Astrocyte (in vitro differentiated cells and primary cell): ENCODE data around the gene MTA3. TPM values are rescaled to one million over a fixed set of nuclear protein-coding genes. Genes with fewer than 3 reads are reported as not detected.
"Not testable (repeated sequence)": the region's sequence is repeated elsewhere in the genome, so short reads cannot be mapped to it uniquely, and the experiment has no call there.

Source experiments
- DNase-seq: peaks from one replicate; pipeline ENCODE4 v3.0.0-alpha.2; 2010; ENCODE audit warnings: low read depth
- FAIRE-seq: peaks from 2 replicates; lab custom pipeline; 2011; peaks lifted over from hg19 to GRCh38; lab: Jason Lieb, UNC
- H2AFZ ChIP-seq: 2 replicates; pipeline ENCODE4 v1.6.0; 2012; ENCODE audit warnings: low read depth, low read length, inconsistent platforms
- H3K27ac ChIP-seq: 2 replicates; pipeline ENCODE4 v1.5.1; 2011; ENCODE audit warnings: low read depth, low read length, inconsistent platforms
- H3K27me3 ChIP-seq: 2 replicates; pipeline ENCODE4 v1.6.0; 2011; ENCODE audit warnings: low read length, inconsistent platforms; ENCODE audit not compliant: insufficient read depth
- H3K36me3 ChIP-seq: 2 replicates; pipeline ENCODE4 v1.5.1; 2011; ENCODE audit warnings: low read length, inconsistent platforms; ENCODE audit not compliant: insufficient read depth
- H3K4me1 ChIP-seq: 2 replicates; pipeline ENCODE4 v1.5.1; 2011; ENCODE audit warnings: low read length, inconsistent platforms; ENCODE audit not compliant: insufficient read depth
- H3K4me2 ChIP-seq: 2 replicates; pipeline ENCODE4 v1.6.0; 2012; ENCODE audit warnings: low read length, inconsistent platforms
- H3K4me3 ChIP-seq: 2 replicates; pipeline ENCODE4 v1.5.1; 2011; ENCODE audit warnings: low read depth, mild to moderate bottlenecking, low read length, inconsistent platforms; ENCODE audit not compliant: insufficient read depth
- H3K79me2 ChIP-seq: 2 replicates; pipeline ENCODE4 v1.6.0; 2012; ENCODE audit warnings: mild to moderate bottlenecking, low read length, inconsistent platforms; ENCODE audit not compliant: insufficient read depth
- H3K9ac ChIP-seq: 2 replicates; pipeline ENCODE4 v1.6.0; 2012; ENCODE audit warnings: mild to moderate bottlenecking, low read length, inconsistent platforms
- H3K9me3 ChIP-seq: 2 replicates; pipeline ENCODE4 v1.5.1; 2012; ENCODE audit warnings: low read depth, mild to moderate bottlenecking, low read length, inconsistent platforms; ENCODE audit not compliant: insufficient read depth
- H4K20me1 ChIP-seq: 2 replicates; pipeline ENCODE4 v1.6.0; 2012; ENCODE audit warnings: low read length, inconsistent platforms; ENCODE audit not compliant: insufficient read depth
- H3K27ac Mint-ChIP-seq: one replicate; pipeline ENCODE4 v1.8.0; 2021; ENCODE audit warnings: mild to moderate bottlenecking, mixed read lengths; ENCODE audit not compliant: unreplicated experiment
- H3K27me3 Mint-ChIP-seq: one replicate; pipeline ENCODE4 v1.8.0; 2021; ENCODE audit warnings: low read depth, mixed read lengths; ENCODE audit not compliant: unreplicated experiment
- H3K36me3 Mint-ChIP-seq: one replicate; pipeline ENCODE4 v1.8.0; 2021; ENCODE audit warnings: low read depth, mixed read lengths; ENCODE audit not compliant: unreplicated experiment
- H3K4me1 Mint-ChIP-seq: one replicate; pipeline ENCODE4 v1.8.0; 2021; ENCODE audit warnings: low read depth, mixed read lengths; ENCODE audit not compliant: unreplicated experiment
- H3K4me3 Mint-ChIP-seq: one replicate; pipeline ENCODE4 v1.8.0; 2021; ENCODE audit warnings: mild to moderate bottlenecking, moderate library complexity, mixed read lengths; ENCODE audit not compliant: unreplicated experiment
- H3K9me3 Mint-ChIP-seq: one replicate; pipeline ENCODE4 v1.8.0; 2021; ENCODE audit warnings: mild to moderate bottlenecking, mixed read lengths; ENCODE audit not compliant: unreplicated experiment
- CTCF ChIP-seq: IDR thresholded peaks from 2 replicates; pipeline ENCODE4 v1.5.1; 2011; ENCODE audit warnings: low read depth, mild to moderate bottlenecking, inconsistent platforms, low read length, moderate library complexity; ENCODE audit not compliant: insufficient read depth
- EZH2 ChIP-seq: IDR thresholded peaks from 2 replicates; pipeline ENCODE4 v1.6.1; 2012; ENCODE audit warnings: mild to moderate bottlenecking, low read length, inconsistent platforms; ENCODE audit not compliant: insufficient read depth
- total RNA-seq: library from RNA; stranded (reverse); gene quantifications from 2 replicates; pipeline ENCODE4 v1.2.1, GENCODE V29; 2021

MTA3 gene
- total RNA-seq, 1 donor from 2014 or later: 69.4 TPM

GRCh38 chr2:42558827-42559226 lies 9.6 kb upstream of the MTA3 start:
- Histone ChIP-seq H3K27ac (no peak overlapping the region), H3K27me3 (no peaks in the 10 kb centered on the region), H3K36me3 (no peaks in the 10 kb centered on the region), H3K4me2 (no peak overlapping the region), H2AFZ (no peak overlapping the region), H3K79me2 (no peaks in the 10 kb centered on the region), H3K9me3 (no peaks in the 10 kb centered on the region), H4K20me1 (no peaks in the 10 kb centered on the region), H3K4me1 (no peaks in the 10 kb centered on the region), H3K9ac (no peak overlapping the region), H3K4me3 (no peak overlapping the region)
- Mint-ChIP-seq H3K9me3 (no peaks in the 10 kb centered on the region), H3K36me3 (peaks cover 1% of the 10 kb centered on the region), H3K4me3 (no peak overlapping the region), H3K4me1 (peaks cover 2% of the 10 kb centered on the region), H3K27ac (peak overlapping the region; percentile 47), H3K27me3 (peaks cover 9% of the 10 kb centered on the region)
- DNase-seq: no peak
- TF ChIP-seq CTCF (no peak), EZH2 (no peak)
- FAIRE-seq: no peak

DNA sequence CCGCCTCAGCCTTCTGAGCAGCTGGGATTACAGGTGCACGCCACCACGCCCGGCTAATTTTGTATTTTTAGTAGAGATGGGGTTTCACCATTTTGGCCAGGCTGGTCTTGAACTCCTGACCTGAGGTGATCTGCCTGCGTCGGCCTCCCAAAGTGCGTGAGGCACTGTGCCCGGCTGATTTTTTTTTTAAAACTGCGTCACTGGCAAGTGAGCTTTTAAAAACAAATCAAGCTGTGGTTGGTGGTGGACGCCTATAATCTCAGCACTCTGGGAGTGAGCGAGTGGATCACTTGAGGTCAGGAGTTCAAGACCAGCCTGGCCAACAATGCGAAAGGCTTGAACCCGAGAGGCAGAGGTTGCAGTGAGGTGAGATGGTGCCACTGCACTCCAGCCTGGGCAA lies 8.3 kb upstream of the MTA3 start:
- not testable (repeated sequence) for H3K9me3 Mint-ChIP-seq, H3K27me3 ChIP-seq, H3K4me3 Mint-ChIP-seq, FAIRE-seq, H2AFZ ChIP-seq, H3K4me2 ChIP-seq, H3K36me3 ChIP-seq, H3K27ac Mint-ChIP-seq, H3K4me1 ChIP-seq, H4K20me1 ChIP-seq, H3K9me3 ChIP-seq, DNase-seq, H3K9ac ChIP-seq, H3K36me3 Mint-ChIP-seq, H3K79me2 ChIP-seq, H3K27ac ChIP-seq, H3K4me1 Mint-ChIP-seq, H3K27me3 Mint-ChIP-seq, H3K4me3 ChIP-seq

DNA sequence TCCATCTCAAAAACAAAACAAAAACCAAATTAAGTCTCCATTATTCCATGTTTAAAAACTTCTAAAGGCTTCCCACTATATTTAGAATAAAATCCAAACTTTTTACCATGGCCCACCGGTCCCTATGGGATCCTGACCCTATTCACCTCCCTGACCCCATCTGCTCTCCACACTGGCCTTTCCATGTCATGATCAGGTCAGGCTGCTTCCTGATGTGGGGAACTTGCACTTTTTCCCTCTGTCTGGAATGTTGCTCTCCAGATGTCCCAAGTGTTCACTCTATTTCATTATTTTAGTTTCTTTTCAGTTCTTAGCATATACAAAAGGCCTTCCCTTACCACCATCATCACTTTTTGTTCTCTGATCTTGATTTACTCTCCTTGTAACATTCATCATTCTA lies 7.5 kb upstream of the MTA3 start:
- TF ChIP-seq EZH2: no peak
- TF ChIP-seq CTCF: no peak
- Histone ChIP-seq H3K9ac (no peak overlapping the region), H3K27me3 (no peaks in the 10 kb centered on the region), H4K20me1 (no peaks in the 10 kb centered on the region), H3K4me2 (no peak overlapping the region), H3K36me3 (no peaks in the 10 kb centered on the region), H3K4me3 (no peak overlapping the region), H3K79me2 (no peaks in the 10 kb centered on the region), H3K9me3 (no peaks in the 10 kb centered on the region), H2AFZ (no peak overlapping the region), H3K27ac (no peak overlapping the region), H3K4me1 (no peaks in the 10 kb centered on the region)
- DNase-seq: no peak
- Mint-ChIP-seq H3K4me3 (no peak overlapping the region), H3K9me3 (no peaks in the 10 kb centered on the region), H3K36me3 (peaks cover 1% of the 10 kb centered on the region), H3K27me3 (peaks cover 6% of the 10 kb centered on the region), H3K4me1 (peaks cover 2% of the 10 kb centered on the region), H3K27ac (no peak overlapping the region)
- no peak for FAIRE-seq
